Type B pancreatic cell (in vitro differentiated cells): ENCODE results near the gene CAPN5. TPM values are rescaled to one million over a fixed set of nuclear protein-coding genes. Genes with fewer than 3 reads are reported as not detected.

Experiments
- DNase-seq: peaks from one replicate; pipeline ENCODE4 v3.0.0; 2021; ENCODE audit warnings: mixed read lengths; ENCODE audit not compliant: unreplicated experiment; ENCODE audit errors: extremely low spot score
- H3K27ac Mint-ChIP-seq: 2 replicates; pipeline ENCODE4 v1.8.0; 2021; ENCODE audit warnings: mild to moderate bottlenecking, mixed read lengths
- H3K27me3 Mint-ChIP-seq: 2 replicates; pipeline ENCODE4 v1.8.0; 2021; ENCODE audit warnings: mixed read lengths
- H3K36me3 Mint-ChIP-seq: 2 replicates; pipeline ENCODE4 v1.8.0; 2021; ENCODE audit warnings: mixed read lengths
- H3K4me1 Mint-ChIP-seq: one replicate; pipeline ENCODE4 v1.8.0; 2021; ENCODE audit warnings: mixed read lengths; ENCODE audit not compliant: unreplicated experiment
- H3K4me3 Mint-ChIP-seq: 2 replicates; pipeline ENCODE4 v1.8.0; 2021; ENCODE audit warnings: mild to moderate bottlenecking, mixed read lengths
- H3K9me3 Mint-ChIP-seq: 2 replicates; pipeline ENCODE4 v1.8.0; 2021; ENCODE audit warnings: mixed read lengths
- CTCF ChIP-seq: fragments of 200-600 bp; sonication (generic); conservative IDR thresholded peaks from 2 replicates; pipeline ENCODE4 v1.5.0; 2021; ENCODE audit warnings: antibody characterized with exemption, mild to moderate bottlenecking
- total RNA-seq: library from RNA; stranded (reverse); gene quantifications from 2 replicates; pipeline ENCODE4 v1.2.1, GENCODE V29; 2021; ENCODE audit warnings: low replicate concordance

CAPN5 gene
- total RNA-seq, 1 donor from 2014 or later, result 18.8 TPM

GRCh38 chr11:77130763-77131513 is 64.2 kb downstream of the CAPN5 start:
- no peak for TF ChIP-seq CTCF
- H3K27ac Mint-ChIP-seq, result no peak overlapping the region
- no peaks in the 10 kb centered on the region for H3K9me3 Mint-ChIP-seq
- no peak for DNase-seq
- no peak overlapping the region for H3K4me3 Mint-ChIP-seq
- H3K27me3 Mint-ChIP-seq, result no peaks in the 10 kb centered on the region
- H3K36me3 Mint-ChIP-seq, result no peaks in the 10 kb centered on the region
- peaks cover 23% of the 10 kb centered on the region for H3K4me1 Mint-ChIP-seq

- peaks cover 23% of the 10 kb centered on the region for H3K4me1 Mint-ChIP-seq
- no peak overlapping the region for H3K4me3 Mint-ChIP-seq
- DNase-seq, result no peak
- H3K27me3 Mint-ChIP-seq, result no peaks in the 10 kb centered on the region
- H3K27ac Mint-ChIP-seq, result no peak overlapping the region
- TF ChIP-seq CTCF, result no peak
- H3K36me3 Mint-ChIP-seq, result no peaks in the 10 kb centered on the region
- no peaks in the 10 kb centered on the region for H3K9me3 Mint-ChIP-seq
Measured at GRCh38 chr11:77131560-77131959, 64.8 kb downstream of the CAPN5 start.

GRCh38 chr11:77135069-77135468 is 68.3 kb downstream of the CAPN5 start:
- Mint-ChIP-seq H3K9me3 (no peaks in the 10 kb centered on the region), H3K4me3 (no peak overlapping the region), H3K27me3 (peaks cover 3% of the 10 kb centered on the region), H3K4me1 (peaks cover 14% of the 10 kb centered on the region), H3K36me3 (no peaks in the 10 kb centered on the region), H3K27ac (no peak overlapping the region)
- DNase-seq, result no peak
- TF ChIP-seq CTCF, result no peak

- Mint-ChIP-seq H3K4me3 (no peak overlapping the region), H3K27me3 (peaks cover 3% of the 10 kb centered on the region), H3K36me3 (no peaks in the 10 kb centered on the region), H3K27ac (no peak overlapping the region), H3K9me3 (no peaks in the 10 kb centered on the region), H3K4me1 (peaks cover 15% of the 10 kb centered on the region)
- no peak for TF ChIP-seq CTCF
- DNase-seq, result no peak
Measured at GRCh38 chr11:77136074-77136473, 69.3 kb downstream of the CAPN5 start.

GRCh38 chr11:77136784-77137420 is 70.1 kb downstream of the CAPN5 start:
- Mint-ChIP-seq H3K4me1 (peaks cover 10% of the 10 kb centered on the region), H3K4me3 (no peak overlapping the region), H3K36me3 (no peaks in the 10 kb centered on the region), H3K9me3 (no peaks in the 10 kb centered on the region), H3K27me3 (peaks cover 3% of the 10 kb centered on the region), H3K27ac (no peak overlapping the region)
- no peak for TF ChIP-seq CTCF
- no peak for DNase-seq
